HUES48 (cell line): Measurements from ENCODE around the gene SIGMAR1.
A peak's percentile ranks its signal among the peaks of the same experiment; 100 is the strongest.

ENCODE experiments used
- H3K27ac ChIP-seq: one replicate; pipeline ENCODE4 v1.7.0; 2013; ENCODE audit warnings: low read depth, low read length, inconsistent platforms
- H3K27me3 ChIP-seq: 2 replicates; pipeline ENCODE4 v1.6.1; 2013; ENCODE audit warnings: mild to moderate bottlenecking, low read length; ENCODE audit not compliant: control insufficient read depth, insufficient read depth
- H3K36me3 ChIP-seq: 2 replicates; pipeline ENCODE4 v1.6.1; 2013; ENCODE audit warnings: low read length; ENCODE audit not compliant: control insufficient read depth, insufficient read depth
- H3K4me1 ChIP-seq: 2 replicates; pipeline ENCODE4 v1.6.1; 2013; ENCODE audit warnings: mild to moderate bottlenecking, low read length; ENCODE audit not compliant: control insufficient read depth, insufficient read depth
- H3K4me3 ChIP-seq: 2 replicates; pipeline ENCODE4 v1.5.1; 2013; ENCODE audit warnings: mild to moderate bottlenecking, low read depth, low read length
- H3K9ac ChIP-seq: 2 replicates; pipeline ENCODE4 v1.6.1; 2013; ENCODE audit warnings: mild to moderate bottlenecking, low read depth, low read length, moderate library complexity
- H3K9me3 ChIP-seq: 2 replicates; pipeline ENCODE4 v1.6.1; 2013; ENCODE audit warnings: low read length; ENCODE audit not compliant: control insufficient read depth, insufficient read depth

Gene SIGMAR1

DNA sequence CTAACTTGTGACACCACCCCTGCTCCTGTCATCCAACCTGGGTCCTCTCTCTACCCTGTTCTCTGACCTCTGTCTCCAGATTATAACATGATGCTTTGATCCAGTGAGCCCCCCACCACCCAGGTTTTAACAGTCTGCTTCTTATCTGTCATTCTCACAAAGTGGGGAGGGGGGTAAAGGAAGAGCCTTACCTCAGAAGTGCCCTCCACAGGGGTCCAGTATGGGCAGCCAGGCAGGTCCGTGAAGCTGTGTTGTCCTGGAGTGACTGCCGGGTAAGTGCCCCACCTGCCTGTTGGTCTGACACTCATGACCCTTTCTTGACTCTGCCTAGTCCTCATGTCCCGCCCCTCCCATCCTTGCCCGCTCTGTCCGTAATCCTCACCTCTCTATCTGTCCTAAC lies 17.8 kb upstream of the SIGMAR1 start:
- Histone ChIP-seq H3K36me3 (no peaks in the 10 kb centered on the region; the same call in 1 of the 2 replicates), H3K27ac (no peak overlapping the region), H3K4me3 (no peak overlapping the region), H3K9ac (no peak overlapping the region), H3K27me3 (no peaks in the 10 kb centered on the region), H3K4me1 (peaks cover 18% of the 10 kb centered on the region), H3K9me3 (no peaks in the 10 kb centered on the region)

- no peak overlapping the region for H3K27ac ChIP-seq
- peaks cover 6% of the 10 kb centered on the region for H3K36me3 ChIP-seq
- H3K9ac ChIP-seq, result no peak overlapping the region
- no peak overlapping the region for H3K4me3 ChIP-seq
- H3K27me3 ChIP-seq, result no peaks in the 10 kb centered on the region
- peaks cover 18% of the 10 kb centered on the region for H3K4me1 ChIP-seq
- H3K9me3 ChIP-seq, result no peaks in the 10 kb centered on the region
These were observed 16.9 kb upstream of the SIGMAR1 start for GRCh38 chr9:34654323-34655051.

GRCh38 chr9:34653151-34654072 lies 15.8 kb upstream of the SIGMAR1 start:
- Histone ChIP-seq H3K9ac (no peak overlapping the region), H3K9me3 (no peaks in the 10 kb centered on the region), H3K4me3 (no peak overlapping the region), H3K27ac (no peak overlapping the region), H3K27me3 (no peaks in the 10 kb centered on the region), H3K36me3 (peaks cover 17% of the 10 kb centered on the region), H3K4me1 (peaks cover 18% of the 10 kb centered on the region)

- H3K9me3 ChIP-seq, result no peaks in the 10 kb centered on the region
- no peak overlapping the region for H3K9ac ChIP-seq
- H3K27me3 ChIP-seq, result no peaks in the 10 kb centered on the region
- H3K27ac ChIP-seq, result no peak overlapping the region
- H3K4me1 ChIP-seq, result peaks cover 20% of the 10 kb centered on the region
- H3K36me3 ChIP-seq, result peaks cover 23% of the 10 kb centered on the region
- peak overlapping the region; percentile 62; the same call in 1 of the 2 replicates for H3K4me3 ChIP-seq
These were observed 15.0 kb upstream of the SIGMAR1 start for GRCh38 chr9:34652602-34653000.

DNA sequence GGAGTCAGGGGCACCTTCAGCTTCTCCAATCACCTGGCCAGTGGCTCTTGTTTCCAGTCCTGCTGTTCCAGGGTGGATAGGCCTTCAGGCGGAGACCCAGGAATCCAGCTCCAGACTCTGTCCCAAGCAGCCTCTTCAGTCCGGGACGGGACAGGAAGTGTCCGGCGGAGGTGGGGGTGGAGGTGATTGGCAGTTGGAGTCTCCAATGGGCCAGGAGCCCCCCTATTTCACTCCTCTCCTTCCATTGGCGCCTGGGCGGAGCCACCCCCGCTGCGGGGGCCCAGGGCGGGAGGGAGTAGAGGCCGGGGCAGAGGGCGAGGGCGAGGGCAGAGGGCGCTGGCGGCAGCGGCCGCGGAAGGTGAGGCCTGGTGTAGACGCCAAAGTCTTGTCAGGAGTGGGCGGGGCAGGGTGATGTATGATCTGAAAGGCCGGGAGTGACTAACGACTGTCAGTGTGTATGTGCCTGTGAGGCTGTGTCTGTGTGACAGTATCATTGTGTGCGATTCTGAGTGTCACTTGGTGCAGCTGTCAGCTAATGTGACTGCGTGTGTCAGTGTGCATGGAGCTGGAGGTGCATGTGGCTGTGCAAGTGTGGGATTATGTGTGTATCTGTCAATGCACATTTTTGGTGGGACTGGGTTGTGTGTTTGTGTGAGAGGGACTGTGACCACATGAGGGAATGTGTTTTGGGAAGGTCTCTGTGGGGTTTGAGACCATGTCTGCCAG lies 14.5 kb upstream of the SIGMAR1 start, which contains the start of gene IL11RA:
IL11RA (plus strand) TSS at position 310 of the 726 bp plus-strand sequence. CDS start 3,033 bp downstream, outside the sequence.
- Histone ChIP-seq H3K4me3 (peak within 1 kb of the TSS; percentile 62), H3K27ac (no peak within 1 kb of the TSS), H3K9ac (no peak within 1 kb of the TSS), H3K4me1 (peaks cover 25% of the 10 kb centered on the region), H3K36me3 (peaks cover 23% of the 10 kb centered on the region), H3K9me3 (no peaks in the 10 kb centered on the region), H3K27me3 (no peaks in the 10 kb centered on the region)

- peak overlapping the region; percentile 62 for H3K4me3 ChIP-seq
- H3K4me1 ChIP-seq, result peaks cover 26% of the 10 kb centered on the region
- H3K27ac ChIP-seq, result no peak overlapping the region
- H3K27me3 ChIP-seq, result no peaks in the 10 kb centered on the region
- peaks cover 23% of the 10 kb centered on the region for H3K36me3 ChIP-seq
- H3K9ac ChIP-seq, result no peak overlapping the region
- H3K9me3 ChIP-seq, result no peaks in the 10 kb centered on the region
These were observed 13.7 kb upstream of the SIGMAR1 start for GRCh38 chr9:34651321-34651720.

DNA sequence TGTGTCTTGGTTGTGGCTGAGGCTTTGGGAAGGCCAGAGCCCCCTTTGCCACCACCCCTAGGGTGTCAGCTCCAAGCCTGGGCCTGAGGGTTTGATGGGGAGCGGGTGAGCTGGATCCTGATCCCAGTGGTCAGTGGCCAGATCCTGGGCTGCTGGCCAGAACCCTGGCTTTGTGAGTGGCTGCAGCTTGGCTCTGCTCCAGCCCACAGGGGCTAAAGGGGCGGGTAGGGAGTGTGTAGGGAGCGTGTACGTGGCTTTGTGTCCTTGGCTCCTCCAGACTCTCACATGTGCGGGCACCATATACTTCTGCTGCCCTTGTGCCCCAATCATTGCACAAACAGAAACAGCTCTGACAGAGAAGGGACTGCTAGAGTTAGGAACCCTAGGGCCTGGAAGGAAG lies 13.2 kb upstream of the SIGMAR1 start:
- H3K36me3 ChIP-seq, result peaks cover 23% of the 10 kb centered on the region
- H3K4me1 ChIP-seq, result peaks cover 31% of the 10 kb centered on the region
- H3K9ac ChIP-seq, result no peak overlapping the region
- no peak overlapping the region for H3K4me3 ChIP-seq
- no peak overlapping the region for H3K27ac ChIP-seq
- no peaks in the 10 kb centered on the region for H3K9me3 ChIP-seq
- H3K27me3 ChIP-seq, result no peaks in the 10 kb centered on the region

- H3K27me3 ChIP-seq, result no peaks in the 10 kb centered on the region
- H3K9ac ChIP-seq, result no peak overlapping the region
- no peak overlapping the region for H3K4me3 ChIP-seq
- peaks cover 23% of the 10 kb centered on the region for H3K36me3 ChIP-seq
- H3K9me3 ChIP-seq, result no peaks in the 10 kb centered on the region
- peaks cover 30% of the 10 kb centered on the region for H3K4me1 ChIP-seq
- H3K27ac ChIP-seq, result no peak overlapping the region
These were observed 11.1 kb upstream of the SIGMAR1 start for GRCh38 chr9:34648673-34649072.

GRCh38 chr9:34647651-34648050 lies 10.1 kb upstream of the SIGMAR1 start:
- peaks cover 23% of the 10 kb centered on the region for H3K36me3 ChIP-seq
- H3K9ac ChIP-seq, result no peak overlapping the region
- H3K27ac ChIP-seq, result no peak overlapping the region
- H3K9me3 ChIP-seq, result no peaks in the 10 kb centered on the region
- peak overlapping the region; percentile 92 for H3K4me3 ChIP-seq
- H3K4me1 ChIP-seq, result peaks cover 22% of the 10 kb centered on the region
- no peaks in the 10 kb centered on the region for H3K27me3 ChIP-seq

DNA sequence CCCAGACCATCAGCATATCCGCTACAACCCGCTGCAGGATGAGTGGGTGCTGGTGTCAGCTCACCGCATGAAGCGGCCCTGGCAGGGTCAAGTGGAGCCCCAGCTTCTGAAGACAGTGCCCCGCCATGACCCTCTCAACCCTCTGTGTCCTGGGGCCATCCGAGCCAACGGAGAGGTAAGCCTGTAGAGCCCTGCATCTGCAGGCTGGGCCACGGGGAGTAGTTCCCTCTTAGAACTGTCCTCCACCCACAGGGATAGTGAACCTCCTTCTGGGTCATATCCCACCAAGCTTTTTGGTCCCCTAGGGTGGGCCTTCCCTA lies 9.5 kb upstream of the SIGMAR1 start:
- Histone ChIP-seq H3K36me3 (peaks cover 23% of the 10 kb centered on the region), H3K4me1 (peaks cover 16% of the 10 kb centered on the region), H3K27ac (peak overlapping the region; percentile 91), H3K4me3 (peak overlapping the region; percentile 92), H3K27me3 (no peaks in the 10 kb centered on the region), H3K9ac (peak overlapping the region; percentile 73), H3K9me3 (no peaks in the 10 kb centered on the region)
